Left ventricle myocardium superior (tissue), 1 donor: ENCODE measurements around the gene SMIM24. TPM values are rescaled to one million over a fixed set of nuclear protein-coding genes. Genes with fewer than 3 reads are reported as not detected.
"Not testable (repeated sequence)": the region's sequence is repeated elsewhere in the genome, so short reads cannot be mapped to it uniquely, and the experiment has no call there.

Experiments
- ATAC-seq: fragments of 200-7000 bp; cut with Tn5 transposase; one replicate; pipeline ENCODE4 v1.9.1; 2020; ENCODE audit warnings: mild to moderate bottlenecking, moderate library complexity
- DNase-seq: peaks from one replicate; pipeline ENCODE4 v3.0.0-alpha.2; 2020
- intact Hi-C: fragments of 100-400 bp; cut with micrococcal nuclease; formaldehyde crosslinking; loops from one replicate; pipeline ENCODE4 v1.11.0; 2022
- long read RNA-seq: library from polyadenylated mRNA; unstranded; transcript quantifications from one replicate; pipeline ENCODE4 v2.0.0, GENCODE V29; 2021
- total RNA-seq: library from RNA; stranded (reverse); fragmentation: NEBNext Ultra II Directional; extraction: Animal tissue kit (Norgen Biotek cat#: 25700); gene quantifications from one replicate; pipeline ENCODE4 v1.2.1, GENCODE V29; 2021
- donor health status: DM: no; HTN: yes; CAD: no; lungs with severe emphysema.

SMIM24 gene
- not detected for total RNA-seq
- long read RNA-seq: 0 reads

DNA sequence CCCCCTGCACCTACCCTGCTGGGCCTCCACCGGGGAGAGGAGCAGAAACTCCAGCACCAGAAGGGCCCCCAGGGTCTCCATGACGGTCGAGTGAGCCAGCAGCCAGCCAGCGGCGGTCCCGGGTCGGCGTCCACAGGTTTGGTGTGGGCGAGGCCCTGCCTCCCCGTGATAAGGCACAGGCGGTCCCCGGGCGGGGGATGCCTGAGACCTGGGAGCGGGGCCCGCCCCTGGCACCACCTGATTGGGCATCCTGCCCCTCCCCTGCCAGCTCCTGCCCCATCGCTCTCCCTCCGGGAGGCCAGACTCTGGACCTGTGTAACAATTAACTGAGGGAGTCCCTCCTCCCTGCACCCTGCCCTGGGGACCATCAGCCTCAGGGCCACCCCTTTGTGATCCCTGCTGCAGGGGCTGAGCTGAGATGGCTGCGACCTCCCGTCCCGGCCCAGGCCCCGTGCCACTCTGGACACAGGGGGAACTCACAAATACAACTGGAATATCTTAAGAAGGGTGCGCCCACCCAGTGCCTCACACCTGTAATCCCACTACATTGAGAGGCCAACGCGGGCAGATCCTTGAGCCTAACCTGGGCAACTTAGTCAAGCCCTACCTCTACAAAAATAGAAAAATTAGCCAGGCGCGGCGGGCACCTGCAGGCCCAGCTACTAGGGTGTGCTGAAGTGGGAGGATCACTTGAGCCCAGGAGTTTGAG is at the start of gene SMIM24:
TSS of gene SMIM24 (minus strand) at position 143 of the 709 bp plus-strand sequence. CDS start at position 81, 62 bp downstream.
- intact Hi-C loops: no loop called here
- ATAC-seq: no peak
- no peak for DNase-seq

DNA sequence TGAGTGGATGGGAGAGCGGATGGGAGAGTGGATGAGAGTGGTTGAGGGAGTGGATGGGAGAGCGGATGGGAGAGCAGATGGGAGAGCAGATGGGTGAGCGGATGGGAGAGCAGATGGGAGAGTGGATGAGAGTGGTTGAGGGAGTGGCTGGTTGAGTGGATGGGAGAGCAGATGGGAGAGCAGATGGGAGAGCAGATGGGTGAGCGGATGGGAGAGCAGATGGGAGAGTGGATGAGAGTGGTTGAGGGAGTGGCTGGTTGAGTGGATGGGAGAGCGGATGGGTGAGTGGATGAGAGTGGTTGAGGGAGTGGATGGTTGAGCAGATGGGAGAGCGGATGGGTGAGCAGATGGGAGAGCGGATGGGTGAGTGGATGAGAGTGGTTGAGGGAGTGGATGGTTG is 49.0 kb upstream of the SMIM24 start:
- DNase-seq, intact Hi-C loops, ATAC-seq: not testable (repeated sequence)

DNA sequence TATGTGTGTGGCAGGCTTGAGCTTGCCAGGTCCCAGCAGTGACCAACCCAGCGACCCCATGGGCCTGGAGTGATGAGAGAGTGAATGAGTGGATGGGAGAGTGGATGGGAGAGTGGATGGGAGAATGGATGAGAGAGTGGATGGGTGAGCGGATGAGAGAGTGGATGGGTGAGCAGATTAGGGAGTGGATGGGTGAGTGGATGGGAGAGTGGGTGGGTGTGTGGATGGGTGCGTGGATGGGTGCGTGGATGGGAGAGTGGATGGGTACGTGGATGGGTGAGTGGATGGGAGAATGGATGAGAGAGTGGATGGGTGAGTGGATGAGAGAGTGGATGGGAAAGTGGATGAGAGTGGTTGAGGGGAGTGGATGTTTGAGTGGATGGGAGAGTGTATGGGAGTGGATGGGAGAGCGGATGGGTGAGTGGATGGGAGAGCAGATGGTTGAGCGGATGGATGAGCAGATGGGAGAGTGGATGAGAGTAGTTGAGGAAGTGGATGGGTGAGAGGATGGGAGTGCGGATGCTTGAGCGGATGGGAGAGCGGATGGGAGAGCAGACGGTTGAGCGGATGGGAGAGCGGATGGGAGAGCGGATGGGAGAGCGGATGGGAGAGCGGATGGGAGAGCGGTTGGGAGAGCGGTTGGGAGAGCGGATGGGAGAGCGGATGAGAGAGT is 48.4 kb upstream of the SMIM24 start:
- ATAC-seq: no peak
- intact Hi-C loops: no loop called here
- no peak for DNase-seq

DNA sequence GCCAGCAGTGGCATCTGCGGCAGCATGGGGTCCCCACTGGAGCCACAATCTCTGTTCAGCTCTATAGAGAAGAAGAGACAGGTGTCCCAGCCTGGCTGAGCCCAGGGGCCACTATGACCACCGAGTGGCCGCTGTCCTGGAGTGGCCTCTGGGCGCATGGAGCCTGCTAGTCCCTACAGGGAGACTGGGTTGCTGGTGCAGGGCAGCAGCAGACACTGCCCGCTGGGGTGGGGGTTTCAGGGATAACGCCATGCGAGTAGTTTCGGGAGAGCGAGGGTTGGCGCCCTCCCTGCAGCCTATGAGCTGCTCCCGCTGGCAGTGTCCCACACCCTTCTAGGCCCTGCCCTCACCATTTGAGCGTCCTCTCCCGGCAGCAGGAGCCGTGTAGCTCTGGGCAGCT is 47.8 kb upstream of the SMIM24 start:
- ATAC-seq (no peak), DNase-seq (no peak)
- intact Hi-C loops: no loop called here

DNA sequence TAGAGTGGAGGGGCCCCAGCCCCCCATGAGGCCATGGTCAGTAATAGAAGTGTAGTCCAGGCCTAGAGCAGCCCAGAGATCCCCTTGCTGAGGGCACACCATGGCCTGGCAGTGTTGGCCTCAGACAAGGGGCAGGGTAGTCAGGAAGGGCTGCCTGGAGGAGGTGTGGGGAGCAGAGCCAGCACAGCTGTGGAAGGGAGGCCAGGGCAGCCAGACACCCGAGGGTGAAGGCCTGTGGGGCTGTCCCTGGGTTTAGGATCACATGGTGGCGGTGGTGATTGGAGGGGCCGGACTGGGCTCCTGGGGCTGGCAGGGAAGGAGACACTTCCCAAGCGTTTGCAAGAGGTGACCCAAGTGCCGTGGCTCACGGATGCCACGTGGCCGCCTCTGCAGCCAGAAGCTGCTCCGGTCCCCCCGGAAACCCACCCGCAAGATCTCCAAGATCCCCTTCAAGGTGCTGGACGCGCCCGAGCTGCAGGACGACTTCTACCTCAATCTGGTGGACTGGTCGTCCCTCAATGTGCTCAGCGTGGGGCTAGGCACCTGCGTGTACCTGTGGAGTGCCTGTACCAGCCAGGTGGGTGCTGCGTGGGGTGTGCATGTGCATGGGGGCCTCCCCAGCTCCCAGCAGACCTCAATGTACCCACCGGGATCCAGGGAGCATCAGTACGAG is 47.0 kb upstream of the SMIM24 start:
- DNase-seq: no peak
- intact Hi-C loops: no loop called here
- ATAC-seq: no peak

DNA sequence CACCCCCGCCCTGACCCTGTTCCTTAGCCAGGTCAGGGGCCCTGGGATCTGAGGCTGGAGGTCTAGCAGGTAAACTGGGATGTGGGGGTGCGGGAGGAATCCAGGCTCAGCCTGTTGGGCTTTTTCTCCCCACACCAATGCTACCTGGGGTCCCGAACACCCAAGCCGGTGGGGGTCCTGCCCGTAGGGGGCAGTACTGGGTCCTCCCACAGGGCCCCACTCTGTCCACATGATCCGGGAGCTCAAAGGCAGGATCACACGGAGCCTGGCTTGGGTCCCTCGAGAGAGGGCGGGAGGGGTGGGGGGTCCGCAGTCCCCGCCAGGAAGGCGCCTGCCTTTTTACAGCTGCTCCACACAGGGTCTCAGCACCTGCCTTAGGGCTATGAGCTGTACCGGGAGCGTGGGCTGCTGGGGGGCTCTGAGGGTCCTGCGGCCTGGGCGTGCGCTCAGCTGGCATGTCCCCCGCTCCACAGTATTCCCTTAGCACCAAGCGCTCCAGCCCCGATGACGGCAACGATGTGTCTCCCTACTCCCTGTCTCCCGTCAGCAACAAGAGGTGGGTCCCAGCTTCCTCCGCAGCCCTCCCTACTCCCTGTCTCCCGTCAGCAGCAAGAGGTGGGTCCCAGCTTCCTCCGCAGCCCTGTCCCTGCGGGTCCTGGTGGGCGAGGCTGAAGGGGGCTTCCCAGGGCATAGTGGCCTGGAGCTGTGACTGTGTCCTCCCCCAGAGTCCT is 46.3 kb upstream of the SMIM24 start:
- intact Hi-C loops: no loop called here
- DNase-seq: no peak
- no peak for ATAC-seq

DNA sequence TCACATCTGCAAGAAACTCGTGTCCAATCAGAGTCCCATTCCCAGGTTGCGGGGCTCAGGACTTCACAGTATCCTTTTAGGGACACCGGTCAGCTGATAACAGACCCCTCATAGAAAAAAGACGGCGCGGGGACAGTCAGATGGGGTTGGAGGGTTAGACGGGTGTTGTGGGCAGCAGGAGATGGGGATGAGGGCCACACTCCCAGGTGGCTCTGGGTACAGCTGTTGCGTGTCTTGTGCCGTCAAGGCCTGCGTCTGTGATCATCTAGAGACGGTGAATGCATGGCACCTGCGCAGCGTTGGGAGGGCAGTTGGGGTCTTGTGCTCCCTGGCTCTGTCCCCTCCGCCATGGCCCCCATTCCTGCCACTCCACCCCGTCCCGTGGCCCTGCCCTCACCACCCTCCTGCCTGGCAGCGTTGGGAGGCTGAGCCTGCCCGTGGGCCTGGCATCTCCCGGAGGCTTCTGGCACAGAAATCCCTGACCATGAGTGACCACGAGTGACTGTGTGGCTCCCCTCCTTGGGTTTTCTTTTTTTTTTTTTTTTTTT is 44.7 kb upstream of the SMIM24 start:
- no peak for ATAC-seq
- DNase-seq: no peak
- intact Hi-C loops: no loop called here

DNA sequence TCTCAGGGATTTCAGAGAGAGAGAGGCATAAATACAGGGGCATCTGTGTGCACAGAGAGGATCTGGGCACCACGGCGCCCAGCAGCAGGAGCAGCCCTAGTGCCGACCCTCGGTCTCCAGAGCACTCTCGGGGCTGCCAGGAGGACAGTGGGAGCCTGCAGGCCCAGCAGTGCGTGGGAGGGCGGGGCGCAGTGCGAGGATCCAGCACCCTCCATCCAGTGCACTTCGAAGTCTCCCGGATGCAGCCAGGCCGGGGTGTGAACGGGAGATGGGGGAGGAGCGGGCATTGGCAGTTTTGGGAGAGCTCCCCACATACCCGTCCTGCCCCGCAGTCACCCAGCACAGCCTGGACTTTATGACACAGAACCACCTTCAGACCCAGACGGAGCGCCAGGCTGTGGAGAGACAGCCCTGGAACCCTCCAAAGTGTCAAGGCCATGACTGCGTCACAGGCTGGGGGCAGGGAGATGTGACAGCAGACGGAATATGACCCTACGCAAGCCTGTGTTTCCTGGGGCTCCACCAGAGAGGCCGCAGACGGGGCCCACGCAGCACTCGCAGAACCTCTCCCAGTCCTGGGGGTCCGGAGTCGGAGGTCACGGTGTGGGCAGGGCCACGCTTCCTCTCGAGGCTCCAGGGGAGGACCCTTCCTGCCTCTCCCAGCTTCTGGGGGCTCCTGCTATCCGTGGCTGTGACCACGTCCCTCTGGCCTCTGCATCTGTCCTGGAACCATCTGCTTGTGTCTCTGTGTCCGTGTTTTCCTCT is 43.9 kb upstream of the SMIM24 start:
- intact Hi-C loops: no loop called here
- ATAC-seq: no peak
- no peak for DNase-seq

DNA sequence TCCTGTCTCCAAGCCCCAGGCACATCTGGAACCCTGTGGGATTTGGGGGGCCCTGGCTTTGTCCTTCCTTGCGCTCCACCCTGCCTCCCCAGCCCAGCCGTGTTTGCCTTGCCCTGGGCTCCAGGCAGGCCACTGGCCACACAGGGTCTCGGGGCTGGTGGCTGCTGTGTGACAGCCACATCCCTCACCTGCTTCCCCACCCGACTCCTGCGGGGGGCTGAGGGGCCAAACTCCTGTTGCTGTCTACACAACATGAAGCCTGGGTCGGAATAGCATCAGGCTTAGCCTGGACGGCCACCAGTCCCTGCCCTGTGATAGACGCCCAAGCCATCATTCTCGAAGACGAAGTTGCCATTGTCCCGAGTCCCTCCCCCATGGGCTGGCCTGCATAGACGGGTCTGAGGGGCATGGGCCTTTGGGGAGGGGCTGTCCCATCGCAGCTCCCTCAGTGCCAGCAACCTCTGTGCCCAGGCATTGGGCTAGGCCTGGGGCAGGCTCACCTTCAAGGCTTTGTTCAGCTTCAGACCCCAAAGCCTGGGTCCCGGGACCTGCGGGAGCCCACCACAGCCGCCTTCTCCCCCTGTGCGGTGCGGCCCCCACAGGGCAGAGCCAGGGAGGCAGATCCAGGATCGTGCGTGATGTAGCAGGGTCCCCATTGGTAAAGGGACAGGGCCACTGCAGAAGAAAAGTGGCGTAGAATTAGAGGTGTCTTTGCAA is 43.2 kb upstream of the SMIM24 start:
- DNase-seq (no peak), ATAC-seq (no peak)
- intact Hi-C loops: no loop called here

DNA sequence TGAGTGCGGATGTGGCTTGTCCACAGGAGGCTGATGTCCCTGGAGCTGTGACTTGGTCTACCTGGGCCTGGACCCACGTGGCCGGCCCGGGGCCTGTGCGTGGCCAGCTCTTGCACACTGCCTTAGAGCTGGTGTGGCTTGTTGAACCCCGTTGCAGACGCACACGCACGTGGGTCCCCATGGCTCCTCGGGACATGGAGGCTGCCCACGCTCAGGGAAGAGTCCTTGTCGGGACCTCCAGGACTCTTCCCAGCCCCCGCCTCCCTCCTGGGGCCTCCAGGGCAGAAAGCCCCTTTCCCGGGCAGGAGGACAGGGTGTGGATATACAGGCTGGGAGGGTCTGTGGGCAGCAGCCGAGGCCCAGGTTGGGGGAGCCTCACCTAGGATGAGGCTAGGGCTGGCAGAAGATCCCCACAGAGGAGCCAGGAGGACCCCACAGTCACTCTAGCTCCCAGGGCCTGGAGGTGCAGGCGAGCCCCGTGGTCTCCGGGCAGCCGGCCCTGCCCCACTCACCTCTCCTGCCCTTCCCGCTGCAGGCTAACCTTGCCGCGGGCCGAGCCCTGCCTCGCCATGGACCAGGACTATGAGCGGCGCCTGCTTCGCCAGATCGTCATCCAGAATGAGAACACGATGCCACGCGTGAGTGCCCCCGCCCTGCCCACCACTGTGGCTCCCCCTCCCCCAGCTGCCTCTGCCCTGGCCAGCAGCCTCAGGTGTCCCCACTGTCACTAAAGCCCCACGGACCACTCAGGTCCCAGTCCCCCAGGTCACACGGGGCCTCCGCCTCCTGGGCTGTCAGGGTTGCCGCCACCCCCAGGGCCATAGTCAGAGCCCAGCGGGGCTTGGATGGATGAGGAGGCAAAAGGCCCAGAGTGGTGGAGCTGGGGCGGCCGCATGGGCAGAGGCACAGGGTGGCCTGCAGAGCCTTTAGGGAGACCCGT is 42.4 kb upstream of the SMIM24 start:
- intact Hi-C loops: no loop called here
- ATAC-seq (no peak), DNase-seq (no peak)

DNA sequence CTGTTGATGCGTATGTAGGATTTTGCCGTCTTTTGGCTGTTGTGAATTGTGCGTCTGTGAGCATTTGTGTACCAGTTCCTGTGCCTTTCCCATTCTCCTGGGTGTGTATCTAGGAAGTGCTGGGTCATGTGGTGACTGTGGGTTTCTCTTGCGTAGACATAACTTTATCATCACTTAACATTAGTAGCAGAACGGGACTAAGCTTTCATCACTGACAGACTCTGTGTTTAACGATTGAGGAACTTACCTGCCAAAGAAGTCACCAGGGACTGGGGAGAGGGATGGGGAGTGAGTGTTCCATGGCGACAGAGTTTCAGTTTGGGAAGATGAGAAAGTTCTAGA is 40.8 kb upstream of the SMIM24 start:
- no peak for DNase-seq
- no peak for ATAC-seq
- intact Hi-C loops: no loop called here

DNA sequence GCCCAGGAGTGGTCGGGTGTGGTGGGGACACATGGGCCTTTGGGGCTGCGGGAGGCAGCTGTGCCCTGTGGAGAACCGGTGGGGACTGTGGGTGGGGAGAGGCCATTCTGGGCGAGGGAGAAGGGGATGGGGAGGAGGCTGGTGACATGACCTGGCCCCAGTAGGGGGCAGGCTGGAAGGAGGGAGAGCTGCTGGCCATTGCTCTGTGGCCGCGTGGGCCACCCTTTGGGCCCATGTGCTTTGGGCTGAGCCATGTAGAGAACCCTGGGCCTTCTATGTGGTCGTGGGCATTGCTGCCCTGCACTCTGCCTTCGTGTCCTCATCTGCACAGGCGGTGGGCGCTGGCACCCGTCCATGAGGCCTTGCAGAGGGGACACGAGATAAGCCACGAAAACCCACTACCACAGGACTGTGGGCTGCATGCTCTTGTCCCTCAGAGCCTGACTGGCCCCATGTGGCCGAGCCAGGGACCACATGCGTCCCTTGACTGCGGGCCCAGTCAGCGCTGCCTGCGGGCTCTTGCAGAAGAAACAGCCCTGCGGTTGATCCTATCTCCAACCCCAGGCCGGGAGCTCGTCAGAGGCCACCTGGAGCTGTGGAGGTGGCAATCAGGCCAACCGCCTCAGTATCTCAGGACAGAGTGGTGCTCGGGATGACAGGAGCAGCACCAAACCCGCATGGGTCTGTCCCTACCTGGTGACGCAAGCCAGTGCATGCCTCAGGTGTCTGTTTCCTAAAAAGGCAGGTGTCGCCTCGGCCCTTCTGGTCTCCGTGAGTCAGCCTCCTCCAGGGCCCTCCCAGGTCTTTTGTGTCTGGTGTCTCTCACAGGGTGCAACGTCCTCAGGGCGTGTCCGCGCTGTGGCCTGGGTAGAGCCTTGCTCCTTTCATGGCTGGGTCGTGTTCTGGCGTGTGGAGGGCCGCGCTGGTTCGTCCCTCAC is 40.1 kb upstream of the SMIM24 start:
- DNase-seq (no peak), ATAC-seq (no peak)
- intact Hi-C loops: no loop called here

DNA sequence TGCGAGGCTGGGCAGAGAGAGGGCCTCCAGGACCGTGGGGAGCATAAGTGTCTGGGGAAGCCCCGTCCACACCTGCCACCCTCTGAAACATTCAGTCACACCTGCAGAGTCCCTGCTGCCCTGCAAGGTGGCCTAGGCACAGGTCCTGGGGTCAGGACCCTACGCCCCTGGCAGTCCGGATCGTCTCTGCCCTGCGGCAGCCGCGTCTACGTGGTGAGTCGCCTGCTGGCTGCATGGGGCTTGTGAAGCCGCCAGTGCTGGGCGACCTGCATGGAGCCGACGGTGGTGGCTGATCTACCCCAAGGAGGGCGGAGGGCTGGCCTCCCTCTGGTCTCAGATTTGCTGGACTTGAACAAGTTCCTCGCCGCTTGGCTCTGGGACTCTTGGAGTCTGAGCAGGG is 38.8 kb upstream of the SMIM24 start:
- intact Hi-C loops: no loop called here
- no peak for DNase-seq
- no peak for ATAC-seq

DNA sequence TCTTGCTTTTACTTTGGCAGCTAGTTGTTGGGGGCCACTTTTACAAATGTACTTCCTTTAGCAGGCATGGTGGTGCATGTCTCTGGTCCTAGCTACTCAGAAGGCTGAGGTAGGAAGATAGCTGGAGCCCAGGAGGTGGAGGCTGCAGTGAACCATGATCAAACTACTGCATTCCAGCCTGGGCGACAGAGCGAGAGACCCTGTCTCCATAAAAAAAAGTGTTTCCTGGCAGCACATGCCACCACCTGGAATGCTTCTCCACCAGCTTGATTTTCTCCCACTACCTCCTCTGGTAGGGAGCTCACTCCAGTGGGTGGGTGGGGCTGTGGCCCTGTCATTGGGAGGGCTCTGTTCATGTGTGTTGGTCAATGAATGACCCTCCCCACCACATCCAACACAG is 38.3 kb upstream of the SMIM24 start:
- intact Hi-C loops: no loop called here
- DNase-seq (no peak), ATAC-seq (no peak)

DNA sequence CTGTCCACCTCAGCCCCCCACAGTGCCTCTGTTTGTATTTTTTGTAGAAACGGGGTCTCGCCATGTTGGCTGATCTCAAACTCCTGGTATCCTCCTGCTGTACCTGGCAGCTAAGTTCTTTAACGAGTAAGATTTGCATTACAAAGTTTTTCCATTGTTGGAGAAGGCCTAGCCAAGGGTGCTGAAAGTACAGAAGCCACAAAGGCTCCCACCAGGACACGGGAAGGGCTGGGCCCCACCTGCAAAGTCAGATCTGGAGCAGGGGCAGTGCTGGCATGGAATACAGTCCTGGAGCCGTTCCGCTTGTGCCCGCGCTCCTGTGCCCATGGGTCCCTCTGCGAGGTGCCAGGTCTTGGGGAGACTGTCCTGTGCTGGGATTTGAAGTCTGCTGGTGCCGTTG is 37.9 kb upstream of the SMIM24 start:
- DNase-seq (no peak), ATAC-seq (no peak)
- intact Hi-C loops: no loop called here

DNA sequence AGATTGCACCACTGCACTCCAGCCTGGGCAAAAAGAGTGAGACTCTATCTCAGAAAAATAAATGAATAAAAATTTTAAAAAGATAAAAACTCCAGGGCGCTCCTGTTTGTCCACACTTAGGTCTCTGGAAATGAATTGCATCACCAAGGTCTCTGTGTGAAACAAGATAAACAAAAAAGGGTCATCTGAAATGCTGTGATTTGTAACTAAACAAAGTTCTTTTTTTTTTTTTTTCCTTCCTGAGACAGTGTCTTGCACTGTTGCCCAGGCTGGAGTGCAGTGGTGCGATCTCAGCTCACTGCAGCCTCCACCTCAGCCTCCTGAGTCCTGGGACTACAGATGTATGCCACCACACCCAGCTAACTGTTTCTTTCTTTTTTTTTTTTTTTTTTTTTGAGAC is 37.3 kb upstream of the SMIM24 start:
- intact Hi-C loops: no loop called here
- ATAC-seq (no peak), DNase-seq (no peak)
